ENCODE results near the gene BANP. TPM values are rescaled to one million over a fixed set of nuclear protein-coding genes. Genes with fewer than 3 reads are reported as not detected.
A peak's percentile ranks its signal among the peaks of the same experiment; 100 is the strongest.
"Not testable (repeated sequence)": the region's sequence is repeated elsewhere in the genome, so short reads cannot be mapped to it uniquely, and the experiment has no call there.

BANP gene
- total RNA-seq, 3 donors from 2014 or later (not counting 1 experiment from before 2014, with no cell fraction given): 88.8 to 117 (median 117) TPM

DNA sequence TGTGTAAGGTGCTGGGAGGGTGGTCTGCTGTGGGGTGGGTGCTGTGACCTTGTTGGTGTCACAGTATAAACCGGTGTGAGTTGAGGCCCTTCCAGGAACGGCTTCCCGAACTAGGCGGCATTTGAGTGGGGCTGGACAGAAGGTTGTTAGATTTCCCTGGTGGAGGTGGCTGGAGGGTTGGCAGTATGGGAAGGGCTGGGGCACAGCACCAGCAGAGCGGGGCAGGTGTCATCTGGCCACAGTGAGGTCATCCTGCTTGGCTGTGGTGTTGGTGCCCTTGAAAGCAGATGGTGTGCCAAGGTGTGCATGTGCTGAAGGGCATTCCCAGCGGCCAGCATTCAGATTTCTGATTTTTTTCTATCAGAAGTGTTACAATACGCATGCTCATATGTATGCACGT lies 28.1 kb downstream of the BANP start:
- 86% methylated on average over 6 of the region's 8 CpGs for WGBS (ENCODE audit: insufficient coverage)
- DNase-seq (no peak), ATAC-seq (no peak)
- no peak overlapping the region for H3K27ac ChIP-seq (ENCODE audit: low read length)
- no peaks in the 10 kb centered on the region for H3K27me3 ChIP-seq (ENCODE audit: control insufficient read depth, insufficient read depth, low read length)
- Mint-ChIP-seq H3K27me3 (ENCODE audit: low read depth in 2 of 2) (peaks cover 0 to 4% of the 10 kb centered on the region in 2 donors), H3K27ac (peak overlapping the region; percentile 86 to 94), H3K36me3 (peaks cover 10% of the 10 kb centered on the region), H3K9me3 (no peaks in the 10 kb centered on the region), H3K4me3 (no peak overlapping the region), H3K4me1 (peaks cover 50 to 55% of the 10 kb centered on the region in 2 donors)
- H3K9me3 ChIP-seq (ENCODE audit: control insufficient read depth, insufficient read depth, low read length): no peaks in the 10 kb centered on the region
- intact Hi-C loops (cut with micrococcal nuclease): no loop called here
- TF ChIP-seq, protein P1, sequence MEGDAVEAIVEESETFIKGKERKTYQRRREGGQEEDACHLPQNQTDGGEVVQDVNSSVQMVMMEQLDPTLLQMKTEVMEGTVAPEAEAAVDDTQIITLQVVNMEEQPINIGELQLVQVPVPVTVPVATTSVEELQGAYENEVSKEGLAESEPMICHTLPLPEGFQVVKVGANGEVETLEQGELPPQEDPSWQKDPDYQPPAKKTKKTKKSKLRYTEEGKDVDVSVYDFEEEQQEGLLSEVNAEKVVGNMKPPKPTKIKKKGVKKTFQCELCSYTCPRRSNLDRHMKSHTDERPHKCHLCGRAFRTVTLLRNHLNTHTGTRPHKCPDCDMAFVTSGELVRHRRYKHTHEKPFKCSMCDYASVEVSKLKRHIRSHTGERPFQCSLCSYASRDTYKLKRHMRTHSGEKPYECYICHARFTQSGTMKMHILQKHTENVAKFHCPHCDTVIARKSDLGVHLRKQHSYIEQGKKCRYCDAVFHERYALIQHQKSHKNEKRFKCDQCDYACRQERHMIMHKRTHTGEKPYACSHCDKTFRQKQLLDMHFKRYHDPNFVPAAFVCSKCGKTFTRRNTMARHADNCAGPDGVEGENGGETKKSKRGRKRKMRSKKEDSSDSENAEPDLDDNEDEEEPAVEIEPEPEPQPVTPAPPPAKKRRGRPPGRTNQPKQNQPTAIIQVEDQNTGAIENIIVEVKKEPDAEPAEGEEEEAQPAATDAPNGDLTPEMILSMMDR (IDR thresholded peaks at IDR 0.05): no peak
- H3K36me3 ChIP-seq (ENCODE audit: control insufficient read depth, insufficient read depth, low read length): peaks cover 18% of the 10 kb centered on the region
- no peak overlapping the region for H3K4me3 ChIP-seq (ENCODE audit: low read length)
- H3K4me1 ChIP-seq (ENCODE audit: control insufficient read depth, insufficient read depth, low read length): peaks cover 56% of the 10 kb centered on the region

DNA sequence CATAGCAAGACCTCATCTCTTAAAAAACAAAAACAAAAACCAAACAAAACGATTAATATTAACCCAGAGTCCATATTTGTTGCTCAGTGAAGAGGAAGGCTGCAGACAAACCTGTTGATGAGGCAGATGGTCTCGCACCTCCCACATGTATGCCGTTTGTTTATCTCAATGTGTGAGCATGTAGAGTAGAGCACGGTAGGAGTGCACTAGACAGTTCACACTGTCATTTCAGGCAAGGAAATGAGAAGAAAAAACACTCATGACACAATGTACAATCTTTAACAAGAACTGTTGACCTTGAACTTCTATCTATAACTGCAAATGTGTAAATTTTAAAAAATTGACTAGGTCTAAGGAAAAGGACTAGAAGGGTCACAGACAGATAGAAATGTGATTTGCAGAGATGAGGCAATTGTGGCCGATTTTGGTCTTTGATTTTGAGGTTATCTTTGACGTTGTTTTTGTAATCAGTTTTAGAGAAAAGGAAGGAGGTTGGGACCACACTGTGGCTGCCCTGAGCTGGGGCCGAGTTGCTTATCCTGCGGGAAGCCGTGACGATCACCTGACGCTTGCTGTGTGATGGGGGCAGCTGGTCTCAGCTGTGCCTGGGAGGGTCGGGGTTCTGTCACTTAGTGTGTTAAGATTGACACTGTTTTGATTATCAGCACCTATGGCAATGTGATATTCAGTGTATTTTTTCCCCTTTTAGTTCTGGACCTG lies 28.8 kb downstream of the BANP start:
- 18% methylated on average over 10 of the region's 12 CpGs for WGBS (ENCODE audit: insufficient coverage)
- peak overlapping the region; percentile 86 to 94 for H3K27ac Mint-ChIP-seq
- peak; percentile 70 to 89 (median 73) for ATAC-seq

DNA sequence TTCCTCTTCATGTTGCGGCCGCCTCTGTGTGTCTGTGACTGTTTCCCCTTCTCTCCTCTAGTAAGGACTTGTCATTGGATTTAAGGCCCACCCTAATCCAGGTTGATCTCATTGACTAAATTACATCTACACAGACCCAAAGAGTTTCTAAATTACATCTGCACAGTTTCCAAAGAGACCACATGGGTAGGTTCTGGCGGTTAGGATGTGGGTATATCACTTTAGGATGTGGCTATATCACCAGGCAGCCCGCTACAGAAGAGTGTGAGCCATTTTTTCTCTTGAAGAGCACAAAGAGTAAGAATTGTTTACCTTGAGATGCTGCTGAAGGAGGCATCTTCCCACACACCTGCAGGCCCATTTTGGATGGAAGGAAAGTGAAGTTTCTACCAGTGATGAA lies 30.1 kb downstream of the BANP start:
- Mint-ChIP-seq H3K4me3 (peak overlapping the region; percentile 77), H3K4me1 (peaks cover 46 to 62% of the 10 kb centered on the region in 2 donors), H3K27ac (peak overlapping the region; percentile 86 to 94)
- H3K4me3 ChIP-seq (ENCODE audit: low read length); H3K27me3 Mint-ChIP-seq (ENCODE audit: low read depth in 2 of 2); H3K9me3 ChIP-seq (ENCODE audit: control insufficient read depth, insufficient read depth, low read length); H3K36me3 Mint-ChIP-seq; H3K9me3 Mint-ChIP-seq; H3K27me3 ChIP-seq (ENCODE audit: control insufficient read depth, insufficient read depth, low read length); H3K27ac ChIP-seq (ENCODE audit: low read length): not testable (repeated sequence)
- H3K36me3 ChIP-seq (ENCODE audit: control insufficient read depth, insufficient read depth, low read length): peaks cover 19% of the 10 kb centered on the region
- 72% methylated on average over 2 of the region's 4 CpGs for WGBS (ENCODE audit: insufficient coverage)
- peak; percentile 39 to 65 (median 59) for ATAC-seq
- H3K4me1 ChIP-seq (ENCODE audit: control insufficient read depth, insufficient read depth, low read length): peaks cover 54% of the 10 kb centered on the region
- DNase-seq: peak; percentile 48 to 68
- intact Hi-C loops (cut with micrococcal nuclease): loop anchor here (2.0 to 5.0 kb wide), 2 partner anchors 19 to 484 kb away; no protein-coding TSS in a partner anchor

More for the DNA sequence above, 28.8 kb downstream of the BANP start:
- peak; percentile 45 to 59 for DNase-seq
- not testable (repeated sequence) for H3K27ac ChIP-seq (ENCODE audit: low read length); H3K9me3 ChIP-seq (ENCODE audit: control insufficient read depth, insufficient read depth, low read length); H3K36me3 Mint-ChIP-seq; H3K27me3 Mint-ChIP-seq (ENCODE audit: low read depth in 2 of 2); H3K4me3 ChIP-seq (ENCODE audit: low read length); H3K27me3 ChIP-seq (ENCODE audit: control insufficient read depth, insufficient read depth, low read length); H3K9me3 Mint-ChIP-seq
- Mint-ChIP-seq H3K4me1 (peaks cover 46 to 59% of the 10 kb centered on the region in 2 donors), H3K4me3 (peak overlapping the region; percentile 84)
- intact Hi-C loops (cut with micrococcal nuclease): loop anchor here (2.0 to 5.0 kb wide), 2 partner anchors 17 to 483 kb away; no protein-coding TSS in a partner anchor
- Histone ChIP-seq H3K36me3 (ENCODE audit: control insufficient read depth, insufficient read depth, low read length) (peaks cover 21% of the 10 kb centered on the region), H3K4me1 (ENCODE audit: control insufficient read depth, insufficient read depth, low read length) (peaks cover 54% of the 10 kb centered on the region)

DNA sequence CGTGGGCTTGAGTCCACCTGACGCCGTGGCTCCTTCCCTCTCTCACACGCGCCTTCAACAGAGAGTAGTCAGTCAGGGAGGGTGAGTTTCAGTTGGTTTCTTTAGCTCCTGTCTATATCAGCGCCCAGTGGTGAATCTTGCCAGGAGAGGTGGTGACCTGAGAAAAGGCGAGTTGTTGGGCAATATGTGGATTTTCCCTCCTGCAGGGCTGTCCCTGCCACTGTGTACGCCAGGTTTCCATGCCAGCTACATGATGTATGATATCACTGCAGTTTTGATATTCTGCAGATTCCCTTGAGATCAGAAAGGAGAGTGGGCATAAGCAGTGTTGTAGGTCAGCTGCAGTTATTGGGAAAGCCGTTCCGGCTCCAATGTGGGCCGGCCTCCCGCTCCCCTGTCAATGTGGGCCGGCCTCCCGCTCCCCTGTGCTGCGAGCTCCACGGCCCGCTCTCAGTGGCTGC lies 31.4 kb downstream of the BANP start:
- Mint-ChIP-seq H3K27ac (peak overlapping the region; percentile 86 to 94), H3K9me3 (no peaks in the 10 kb centered on the region), H3K36me3 (peaks cover 10% of the 10 kb centered on the region), H3K4me1 (peaks cover 46 to 64% of the 10 kb centered on the region in 2 donors), H3K27me3 (ENCODE audit: low read depth in 2 of 2) (peaks cover 0 to 4% of the 10 kb centered on the region in 2 donors), H3K4me3 (peak overlapping the region; percentile 37)
- H3K9me3 ChIP-seq (ENCODE audit: control insufficient read depth, insufficient read depth, low read length): no peaks in the 10 kb centered on the region
- ATAC-seq (no peak), DNase-seq (no peak)
- 97% methylated on average over 13 of the region's 17 CpGs for WGBS (ENCODE audit: insufficient coverage)
- TF ChIP-seq, protein P1 (IDR thresholded peaks at IDR 0.05): no peak
- no peaks in the 10 kb centered on the region for H3K27me3 ChIP-seq (ENCODE audit: control insufficient read depth, insufficient read depth, low read length)
- intact Hi-C loops (cut with micrococcal nuclease): loop anchor here (5.0 kb wide), 1 partner anchor 485 kb away; no protein-coding TSS in a partner anchor
- H3K27ac ChIP-seq (ENCODE audit: low read length): no peak overlapping the region
- peaks cover 19% of the 10 kb centered on the region for H3K36me3 ChIP-seq (ENCODE audit: control insufficient read depth, insufficient read depth, low read length)
- peaks cover 54% of the 10 kb centered on the region for H3K4me1 ChIP-seq (ENCODE audit: control insufficient read depth, insufficient read depth, low read length)
- H3K4me3 ChIP-seq (ENCODE audit: low read length): no peak overlapping the region

DNA sequence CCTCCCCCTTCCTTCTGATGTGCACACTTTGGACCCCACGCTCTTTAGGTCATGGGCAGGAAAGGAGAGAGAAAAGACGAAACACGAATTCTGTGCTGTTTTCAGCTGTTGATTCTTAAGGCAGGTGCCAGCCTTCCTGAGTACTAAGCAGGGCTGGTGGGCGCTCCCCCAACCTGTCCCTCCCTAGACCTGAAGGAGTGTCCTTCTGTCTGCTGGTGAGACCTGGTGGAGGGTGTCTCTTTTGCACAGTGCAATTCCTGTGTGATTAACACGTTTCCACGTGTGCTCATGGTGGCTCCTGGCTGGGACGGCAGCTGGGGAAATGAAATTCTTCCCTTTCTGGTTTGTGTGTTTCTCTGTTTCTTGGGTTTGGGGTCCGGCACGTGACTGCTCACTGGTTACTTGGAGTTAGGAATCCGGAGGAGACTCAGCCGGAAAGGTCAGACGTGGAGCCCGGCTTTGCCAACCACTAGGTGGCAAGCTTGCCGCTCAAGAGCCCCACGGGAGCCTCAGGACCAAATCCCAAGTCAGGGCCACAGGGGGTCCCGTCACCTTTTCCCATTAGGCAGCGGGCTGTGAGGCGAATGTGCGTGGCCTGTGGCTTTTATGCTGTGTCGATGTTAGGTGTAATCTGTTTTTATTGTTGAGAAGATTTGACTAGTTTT lies 32.0 kb downstream of the BANP start:
- H3K36me3 Mint-ChIP-seq; ATAC-seq; H3K27me3 Mint-ChIP-seq (ENCODE audit: low read depth in 2 of 2); H3K9me3 ChIP-seq (ENCODE audit: control insufficient read depth, insufficient read depth, low read length); H3K9me3 Mint-ChIP-seq; H3K27ac ChIP-seq (ENCODE audit: low read length); H3K4me3 ChIP-seq (ENCODE audit: low read length); DNase-seq; H3K4me3 Mint-ChIP-seq; H3K27me3 ChIP-seq (ENCODE audit: control insufficient read depth, insufficient read depth, low read length): not testable (repeated sequence)
- 78% methylated on average over 17 of the region's 20 CpGs for WGBS (ENCODE audit: insufficient coverage)
- peak overlapping the region; percentile 86 to 94 for H3K27ac Mint-ChIP-seq
- peaks cover 18% of the 10 kb centered on the region for H3K36me3 ChIP-seq (ENCODE audit: control insufficient read depth, insufficient read depth, low read length)
- peaks cover 46 to 64% of the 10 kb centered on the region in 2 donors for H3K4me1 Mint-ChIP-seq
- intact Hi-C loops (cut with micrococcal nuclease): loop anchor here (5.0 kb wide), 1 partner anchor 486 kb away; no protein-coding TSS in a partner anchor
- peaks cover 54% of the 10 kb centered on the region for H3K4me1 ChIP-seq (ENCODE audit: control insufficient read depth, insufficient read depth, low read length)

DNA sequence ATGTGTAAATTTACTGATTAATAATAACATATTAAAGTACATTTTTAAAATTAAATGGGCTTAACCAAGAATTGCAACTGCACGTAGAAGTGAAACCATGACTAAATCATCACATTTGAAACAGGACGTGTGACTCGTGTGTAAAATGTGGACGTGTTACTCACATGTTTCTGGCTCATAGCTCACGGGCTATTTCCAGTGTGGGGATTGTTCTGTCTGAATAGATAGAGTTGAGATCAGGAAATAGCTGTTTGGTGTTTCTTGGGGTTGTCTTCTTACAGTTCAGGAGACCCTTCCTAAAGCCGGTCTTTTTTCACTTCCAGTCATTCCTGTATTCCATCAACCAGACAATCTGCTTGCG lies 32.5 kb downstream of the BANP start:
- not testable (repeated sequence) for H3K27me3 Mint-ChIP-seq (ENCODE audit: low read depth in 2 of 2); H3K4me3 Mint-ChIP-seq; H3K9me3 Mint-ChIP-seq; H3K4me3 ChIP-seq (ENCODE audit: low read length); DNase-seq; H3K27me3 ChIP-seq (ENCODE audit: control insufficient read depth, insufficient read depth, low read length); H3K36me3 Mint-ChIP-seq; H3K9me3 ChIP-seq (ENCODE audit: control insufficient read depth, insufficient read depth, low read length); H3K27ac ChIP-seq (ENCODE audit: low read length)
- intact Hi-C loops (cut with micrococcal nuclease): loop anchor here (5.0 kb wide), 1 partner anchor 486 kb away; no protein-coding TSS in a partner anchor
- peak in 2 of 3 donors; percentile 13 to 22 for ATAC-seq
- WGBS (ENCODE audit: insufficient coverage): 26% methylated on average over 5 of the region's 7 CpGs
- peaks cover 16% of the 10 kb centered on the region for H3K36me3 ChIP-seq (ENCODE audit: control insufficient read depth, insufficient read depth, low read length)
- peaks cover 46 to 62% of the 10 kb centered on the region in 2 donors for H3K4me1 Mint-ChIP-seq
- H3K4me1 ChIP-seq (ENCODE audit: control insufficient read depth, insufficient read depth, low read length): peaks cover 54% of the 10 kb centered on the region
- peak overlapping the region; percentile 86 to 94 for H3K27ac Mint-ChIP-seq
